ENCODE results near the gene MSL1.

DNA sequence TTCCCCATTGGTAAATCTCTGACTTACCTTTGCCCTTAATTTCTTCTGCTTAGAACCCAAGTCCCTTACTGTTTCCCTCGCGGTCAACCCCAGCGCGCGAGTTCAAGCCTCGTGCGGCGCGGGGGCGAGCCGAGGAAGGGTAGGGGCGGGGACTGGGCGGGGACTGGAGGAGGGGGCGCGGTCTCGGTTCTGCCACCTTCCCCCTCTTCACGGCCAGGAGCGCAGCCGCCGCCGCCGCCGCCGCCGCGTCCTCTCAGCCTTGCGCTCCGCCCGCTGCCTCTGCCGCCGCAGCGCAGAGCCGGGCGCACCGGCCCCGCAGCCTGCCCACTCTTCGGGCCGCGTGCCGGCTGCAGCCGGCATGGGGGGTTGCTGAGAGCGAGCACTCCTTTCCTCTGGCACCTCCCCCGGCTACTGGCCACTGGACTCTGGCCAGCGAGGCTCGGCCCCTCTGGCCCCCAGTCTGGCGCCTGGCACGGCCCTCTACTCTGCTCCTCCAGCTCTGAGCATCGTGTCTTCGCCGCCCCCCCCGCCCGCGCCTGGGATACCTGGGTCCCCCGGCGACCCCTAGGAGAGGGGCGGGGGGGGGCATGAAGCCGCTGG lies 55.6 kb downstream of the MSL1 start, which contains the start of gene RAPGEFL1:
- TF ChIP-seq, protein P1, sequence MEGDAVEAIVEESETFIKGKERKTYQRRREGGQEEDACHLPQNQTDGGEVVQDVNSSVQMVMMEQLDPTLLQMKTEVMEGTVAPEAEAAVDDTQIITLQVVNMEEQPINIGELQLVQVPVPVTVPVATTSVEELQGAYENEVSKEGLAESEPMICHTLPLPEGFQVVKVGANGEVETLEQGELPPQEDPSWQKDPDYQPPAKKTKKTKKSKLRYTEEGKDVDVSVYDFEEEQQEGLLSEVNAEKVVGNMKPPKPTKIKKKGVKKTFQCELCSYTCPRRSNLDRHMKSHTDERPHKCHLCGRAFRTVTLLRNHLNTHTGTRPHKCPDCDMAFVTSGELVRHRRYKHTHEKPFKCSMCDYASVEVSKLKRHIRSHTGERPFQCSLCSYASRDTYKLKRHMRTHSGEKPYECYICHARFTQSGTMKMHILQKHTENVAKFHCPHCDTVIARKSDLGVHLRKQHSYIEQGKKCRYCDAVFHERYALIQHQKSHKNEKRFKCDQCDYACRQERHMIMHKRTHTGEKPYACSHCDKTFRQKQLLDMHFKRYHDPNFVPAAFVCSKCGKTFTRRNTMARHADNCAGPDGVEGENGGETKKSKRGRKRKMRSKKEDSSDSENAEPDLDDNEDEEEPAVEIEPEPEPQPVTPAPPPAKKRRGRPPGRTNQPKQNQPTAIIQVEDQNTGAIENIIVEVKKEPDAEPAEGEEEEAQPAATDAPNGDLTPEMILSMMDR (IDR thresholded peaks at IDR 0.05; ENCODE audit: low read length), result no peak
- TF ChIP-seq EZH2 (IDR thresholded peaks at IDR 0.05; ENCODE audit: borderline replicate concordance, low read length), result no peak
